Measurements from ENCODE around the gene NEGR1.

NEGR1 gene

GRCh38 chr1:71676979-71677925 is 605.1 kb downstream of the NEGR1 start:
- TF ChIP-seq, protein P1, sequence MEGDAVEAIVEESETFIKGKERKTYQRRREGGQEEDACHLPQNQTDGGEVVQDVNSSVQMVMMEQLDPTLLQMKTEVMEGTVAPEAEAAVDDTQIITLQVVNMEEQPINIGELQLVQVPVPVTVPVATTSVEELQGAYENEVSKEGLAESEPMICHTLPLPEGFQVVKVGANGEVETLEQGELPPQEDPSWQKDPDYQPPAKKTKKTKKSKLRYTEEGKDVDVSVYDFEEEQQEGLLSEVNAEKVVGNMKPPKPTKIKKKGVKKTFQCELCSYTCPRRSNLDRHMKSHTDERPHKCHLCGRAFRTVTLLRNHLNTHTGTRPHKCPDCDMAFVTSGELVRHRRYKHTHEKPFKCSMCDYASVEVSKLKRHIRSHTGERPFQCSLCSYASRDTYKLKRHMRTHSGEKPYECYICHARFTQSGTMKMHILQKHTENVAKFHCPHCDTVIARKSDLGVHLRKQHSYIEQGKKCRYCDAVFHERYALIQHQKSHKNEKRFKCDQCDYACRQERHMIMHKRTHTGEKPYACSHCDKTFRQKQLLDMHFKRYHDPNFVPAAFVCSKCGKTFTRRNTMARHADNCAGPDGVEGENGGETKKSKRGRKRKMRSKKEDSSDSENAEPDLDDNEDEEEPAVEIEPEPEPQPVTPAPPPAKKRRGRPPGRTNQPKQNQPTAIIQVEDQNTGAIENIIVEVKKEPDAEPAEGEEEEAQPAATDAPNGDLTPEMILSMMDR (IDR thresholded peaks at IDR 0.05; ENCODE audit: low read depth, low read length), result no peak
- DNase-seq (ENCODE audit: low read depth in 2 of 2), result no peak

GRCh38 chr1:71668065-71668464 is 614.3 kb downstream of the NEGR1 start:
- TF ChIP-seq, protein P1 (IDR thresholded peaks at IDR 0.05; ENCODE audit: low read depth, low read length), result no peak
- DNase-seq (ENCODE audit: low read depth in 2 of 2), result no peak
- no peak overlapping the region for H3K4me3 ChIP-seq (replicated peaks in 1 of 2; ENCODE audit: low read depth in 2 of 2, low read length in 2 of 2)

More at GRCh38 chr1:71676979-71677925, 605.1 kb downstream of the NEGR1 start:
- H3K4me3 ChIP-seq (replicated peaks in 1 of 2; ENCODE audit: low read depth in 2 of 2, low read length in 2 of 2), result no peak overlapping the region

DNA sequence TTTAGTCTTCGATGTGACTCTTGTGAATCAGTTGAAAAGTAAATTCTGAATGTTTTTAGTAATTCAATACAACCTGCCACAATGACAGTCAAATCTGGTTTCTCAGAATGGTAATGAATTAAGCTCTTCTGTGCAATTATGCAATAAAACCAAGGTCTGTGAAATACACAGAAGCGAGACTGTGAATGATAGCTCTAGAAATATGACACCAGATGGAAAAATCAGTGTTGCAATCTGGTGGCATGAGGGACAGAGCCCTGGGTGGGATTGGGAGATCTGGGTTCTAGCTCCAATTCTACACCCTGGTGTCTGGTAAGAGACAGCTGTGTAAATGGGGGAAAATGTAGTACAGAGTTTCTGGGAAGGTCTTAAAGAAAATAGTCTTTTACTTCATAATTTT is 615.1 kb downstream of the NEGR1 start:
- TF ChIP-seq, protein P1 (IDR thresholded peaks at IDR 0.05; ENCODE audit: low read depth, low read length), result no peak
- no peak overlapping the region for H3K4me3 ChIP-seq (replicated peaks in 1 of 2; ENCODE audit: low read depth in 2 of 2, low read length in 2 of 2)
- peak; percentile 7 to 45 for DNase-seq (ENCODE audit: low read depth in 2 of 2)

DNA sequence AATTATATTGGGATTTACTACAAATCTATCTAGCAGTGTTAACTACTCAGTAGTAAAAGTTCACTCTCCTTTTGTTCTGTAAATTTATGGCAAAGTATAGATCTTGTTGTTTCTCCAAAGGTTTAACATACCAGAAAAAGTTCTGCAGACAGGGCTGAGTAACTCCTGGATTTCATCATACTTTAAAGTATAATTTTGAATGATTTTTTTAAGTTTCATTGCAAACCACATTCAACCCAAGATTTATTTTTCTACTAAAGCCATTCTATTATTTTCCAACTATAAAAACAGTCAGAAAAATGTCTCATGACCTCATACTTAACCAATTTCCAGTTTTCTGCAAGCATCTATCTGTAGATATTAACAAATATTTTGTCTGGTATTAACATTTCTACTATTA is 615.7 kb downstream of the NEGR1 start:
- peak in 1 of 2 donors; percentile 31 for DNase-seq (ENCODE audit: low read depth in 2 of 2)
- TF ChIP-seq, protein P1 (IDR thresholded peaks at IDR 0.05; ENCODE audit: low read depth, low read length), result no peak
- H3K4me3 ChIP-seq (replicated peaks in 1 of 2; ENCODE audit: low read depth in 2 of 2, low read length in 2 of 2), result no peak overlapping the region

DNA sequence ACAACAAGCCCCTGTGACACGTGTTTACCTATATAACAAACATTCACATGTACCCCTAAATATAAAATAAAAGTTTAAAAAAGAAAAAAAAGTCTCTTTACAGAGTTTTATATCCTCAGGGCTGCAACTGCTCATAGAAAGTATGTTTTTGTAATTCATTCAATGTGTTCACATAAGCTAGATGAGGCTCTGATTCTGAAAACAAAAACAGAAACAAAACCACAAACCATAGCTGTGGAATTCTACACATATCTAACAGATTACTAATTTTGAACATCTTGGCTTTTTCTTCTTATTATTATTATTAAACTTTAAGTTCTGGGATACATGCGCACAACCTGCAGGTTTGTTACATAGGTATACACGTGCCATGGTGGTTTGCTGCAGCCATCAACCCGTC is 621.9 kb downstream of the NEGR1 start:
- TF ChIP-seq, protein P1 (IDR thresholded peaks at IDR 0.05; ENCODE audit: low read depth, low read length), result no peak
- DNase-seq (ENCODE audit: low read depth in 2 of 2), result peak in 1 of 2 donors; percentile 62
- H3K4me3 ChIP-seq (replicated peaks in 1 of 2; ENCODE audit: low read depth in 2 of 2, low read length in 2 of 2), result no peak overlapping the region

- peak in 1 of 2 donors; percentile 77 for DNase-seq (ENCODE audit: low read depth in 2 of 2)
- TF ChIP-seq, protein P1 (IDR thresholded peaks at IDR 0.05; ENCODE audit: low read depth, low read length), result no peak
Measured at GRCh38 chr1:71657891-71658679, 624.3 kb downstream of the NEGR1 start.

More at GRCh38 chr1:71657891-71658679, 624.3 kb downstream of the NEGR1 start:
- H3K4me3 ChIP-seq (replicated peaks in 1 of 2; ENCODE audit: low read depth in 2 of 2, low read length in 2 of 2), result no peak overlapping the region

Measured in cardiac fibroblast (primary cell).